Mesenteric fat pad (tissue), 1 donor: ENCODE results near the gene PRSS38. TPM values are rescaled to one million over a fixed set of nuclear protein-coding genes. Genes with fewer than 3 reads are reported as not detected.

Experiments used
- DNase-seq: peaks from one replicate; pipeline ENCODE4 v3.0.0-alpha.2; 2020; ENCODE audit warnings: low spot score
- total RNA-seq: library from RNA; stranded (reverse); fragmentation: NEBNext Ultra II Directional; extraction: Animal tissue kit (Norgen Biotek cat#: 25700); gene quantifications from one replicate; pipeline ENCODE4 v1.2.1, GENCODE V29; 2021
- donor health status: DM: yes; HTN: yes; CAD: no.

PRSS38 gene
- total RNA-seq, 1 donor from 2014 or later: not detected

GRCh38 chr1:227778401-227778947 lies 37.0 kb upstream of the PRSS38 start:
- peak; percentile 74 for DNase-seq

- peak; percentile 83 for DNase-seq
These were observed 36.4 kb upstream of the PRSS38 start for GRCh38 chr1:227779021-227779441.

GRCh38 chr1:227779685-227780084 lies 35.8 kb upstream of the PRSS38 start:
- DNase-seq: peak; percentile 72

GRCh38 chr1:227780101-227781044 lies 35.1 kb upstream of the PRSS38 start:
- DNase-seq: peak; percentile 82

- DNase-seq: peak; percentile 87
These were observed 34.1 kb upstream of the PRSS38 start for GRCh38 chr1:227781314-227781930.

- DNase-seq: peak; percentile 64
These were observed 33.2 kb upstream of the PRSS38 start for GRCh38 chr1:227782226-227782625.

- no peak for DNase-seq
These were observed 30.2 kb upstream of the PRSS38 start for GRCh38 chr1:227785094-227785804.

- peak; percentile 80 for DNase-seq
These were observed 29.4 kb upstream of the PRSS38 start for GRCh38 chr1:227785805-227786671.

GRCh38 chr1:227786673-227787512 lies 28.6 kb upstream of the PRSS38 start:
- DNase-seq: no peak

GRCh38 chr1:227787513-227788270 lies 27.8 kb upstream of the PRSS38 start:
- DNase-seq: peak; percentile 95

GRCh38 chr1:227788271-227789083 lies 27.0 kb upstream of the PRSS38 start:
- DNase-seq: peak; percentile 91

GRCh38 chr1:227789084-227790033 lies 26.1 kb upstream of the PRSS38 start:
- DNase-seq: no peak

- no peak for DNase-seq
These were observed 25.5 kb upstream of the PRSS38 start for GRCh38 chr1:227790034-227790400.

- DNase-seq: no peak
These were observed 24.6 kb upstream of the PRSS38 start for GRCh38 chr1:227790868-227791267.

- DNase-seq: no peak
These were observed 23.9 kb upstream of the PRSS38 start for GRCh38 chr1:227791425-227792143.
